Gastroesophageal sphincter (tissue), 3 donors: ENCODE measurements around the gene PRRT3.

Experiments used
- EP300 ChIP-seq: sonication (generic); formaldehyde crosslinking; IDR thresholded peaks from one replicate; pipeline ENCODE4 v1.6.1; 2017; ENCODE audit warnings: antibody characterized with exemption, mild to moderate bottlenecking
- POLR2AphosphoS5 ChIP-seq: sonication (generic); formaldehyde crosslinking; IDR thresholded peaks from one replicate; pipeline ENCODE4 v1.6.1; 2017; ENCODE audit warnings: antibody characterized with exemption
- TF ChIP-seq, protein P1 (sequence below), 4 experiments: fragments of 200-600 bp in 2 of 4; fragments of 450-650 bp in 2 of 4; sonication (generic) in 1 of 4; IDR thresholded peaks; one replicate each; pipeline ENCODE4 v1.5.1; 2017 to 2019; ENCODE audit warnings: antibody characterized with exemption in 4 of 4, mild to moderate bottlenecking in 2 of 4, moderate library complexity in 2 of 4

- TF ChIP-seq, protein P1, sequence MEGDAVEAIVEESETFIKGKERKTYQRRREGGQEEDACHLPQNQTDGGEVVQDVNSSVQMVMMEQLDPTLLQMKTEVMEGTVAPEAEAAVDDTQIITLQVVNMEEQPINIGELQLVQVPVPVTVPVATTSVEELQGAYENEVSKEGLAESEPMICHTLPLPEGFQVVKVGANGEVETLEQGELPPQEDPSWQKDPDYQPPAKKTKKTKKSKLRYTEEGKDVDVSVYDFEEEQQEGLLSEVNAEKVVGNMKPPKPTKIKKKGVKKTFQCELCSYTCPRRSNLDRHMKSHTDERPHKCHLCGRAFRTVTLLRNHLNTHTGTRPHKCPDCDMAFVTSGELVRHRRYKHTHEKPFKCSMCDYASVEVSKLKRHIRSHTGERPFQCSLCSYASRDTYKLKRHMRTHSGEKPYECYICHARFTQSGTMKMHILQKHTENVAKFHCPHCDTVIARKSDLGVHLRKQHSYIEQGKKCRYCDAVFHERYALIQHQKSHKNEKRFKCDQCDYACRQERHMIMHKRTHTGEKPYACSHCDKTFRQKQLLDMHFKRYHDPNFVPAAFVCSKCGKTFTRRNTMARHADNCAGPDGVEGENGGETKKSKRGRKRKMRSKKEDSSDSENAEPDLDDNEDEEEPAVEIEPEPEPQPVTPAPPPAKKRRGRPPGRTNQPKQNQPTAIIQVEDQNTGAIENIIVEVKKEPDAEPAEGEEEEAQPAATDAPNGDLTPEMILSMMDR (IDR thresholded peaks at IDR 0.05), result no peak
- no peak for TF ChIP-seq POLR2AphosphoS5
- TF ChIP-seq EP300, result no peak
Observed at GRCh38 chr3:9951126-9951525, 1.1 kb downstream of the PRRT3 start.
